ENCODE measurements around the gene ZNF25. TPM values are rescaled to one million over a fixed set of nuclear protein-coding genes. Genes with fewer than 3 reads are reported as not detected.
"Not testable (repeated sequence)": the region's sequence is repeated elsewhere in the genome, so short reads cannot be mapped to it uniquely, and the experiment has no call there.

ZNF25 gene
- 2.2 TPM for polyA plus RNA-seq (2012; ENCODE audit: low read depth, missing spikeins)

GRCh38 chr10:37976091-37976879, at the start of gene ZNF25:
Gene ZNF25 (minus strand): TSS chr10:37976647. CDS start chr10:37971722, 4,925 bp downstream.
- peak; percentile 91 for DNase-seq (ENCODE audit: insufficient read length, low spot score)
- FAIRE-seq, result peak; percentile 97
- TF ChIP-seq TAF1 (IDR thresholded peaks at IDR 0.05; ENCODE audit: low read depth, low read length), result peak; percentile 52; the same call in 1 of the 2 replicates
- TF ChIP-seq POLR2A (IDR thresholded peaks at IDR 0.05; ENCODE audit: low read depth, low read length), result 0 out of 2 replicates have a peak, but pooled peaks have one; percentile 15
- TF ChIP-seq POLR2AphosphoS5 (IDR thresholded peaks at IDR 0.05; ENCODE audit: low read depth, low read length), result no peak
- TF ChIP-seq PAX5 (IDR thresholded peaks at IDR 0.05; ENCODE audit: insufficient read depth, low read length, severe bottlenecking), result peak; percentile 17
- TF ChIP-seq SPI1 (IDR thresholded peaks at IDR 0.05; ENCODE audit: low read depth, low read length), result no peak
- peak; percentile 46; the same call in 1 of the 2 replicates for TF ChIP-seq POU2F2 (IDR thresholded peaks at IDR 0.05; ENCODE audit: low read depth, low read length)

GRCh38 chr10:38025283-38025682, 48.8 kb upstream of the ZNF25 start:
- FAIRE-seq (peak; percentile 71), DNase-seq (ENCODE audit: insufficient read length, low spot score) (no peak)
- TF ChIP-seq POU2F2 (IDR thresholded peaks at IDR 0.05; ENCODE audit: low read depth, low read length), result peak; percentile 76
- TF ChIP-seq TAF1 (IDR thresholded peaks at IDR 0.05; ENCODE audit: low read depth, low read length), result no peak
- no peak for TF ChIP-seq POLR2A (IDR thresholded peaks at IDR 0.05; ENCODE audit: low read depth, low read length)
- no peak for TF ChIP-seq POLR2AphosphoS5 (IDR thresholded peaks at IDR 0.05; ENCODE audit: low read depth, low read length)
- no peak for TF ChIP-seq PAX5 (IDR thresholded peaks at IDR 0.05; ENCODE audit: insufficient read depth, low read length, severe bottlenecking)
- peak; percentile 93 for TF ChIP-seq SPI1 (IDR thresholded peaks at IDR 0.05; ENCODE audit: low read depth, low read length)

- not testable (repeated sequence) for FAIRE-seq
These were observed 42.7 kb upstream of the ZNF25 start for GRCh38 chr10:38019124-38019523.

GRCh38 chr10:38016354-38016753, 39.9 kb upstream of the ZNF25 start:
- FAIRE-seq (no peak), DNase-seq (ENCODE audit: insufficient read length, low spot score) (no peak)
- TF ChIP-seq SPI1 (IDR thresholded peaks at IDR 0.05; ENCODE audit: low read depth, low read length) (no peak), PAX5 (IDR thresholded peaks at IDR 0.05; ENCODE audit: insufficient read depth, low read length, severe bottlenecking) (no peak), POLR2AphosphoS5 (IDR thresholded peaks at IDR 0.05; ENCODE audit: low read depth, low read length) (no peak), POU2F2 (IDR thresholded peaks at IDR 0.05; ENCODE audit: low read depth, low read length) (no peak), POLR2A (IDR thresholded peaks at IDR 0.05; ENCODE audit: low read depth, low read length) (no peak), TAF1 (IDR thresholded peaks at IDR 0.05; ENCODE audit: low read depth, low read length) (no peak)

More at GRCh38 chr10:38019124-38019523, 42.7 kb upstream of the ZNF25 start:
- DNase-seq (ENCODE audit: insufficient read length, low spot score), result not testable (repeated sequence)

DNA sequence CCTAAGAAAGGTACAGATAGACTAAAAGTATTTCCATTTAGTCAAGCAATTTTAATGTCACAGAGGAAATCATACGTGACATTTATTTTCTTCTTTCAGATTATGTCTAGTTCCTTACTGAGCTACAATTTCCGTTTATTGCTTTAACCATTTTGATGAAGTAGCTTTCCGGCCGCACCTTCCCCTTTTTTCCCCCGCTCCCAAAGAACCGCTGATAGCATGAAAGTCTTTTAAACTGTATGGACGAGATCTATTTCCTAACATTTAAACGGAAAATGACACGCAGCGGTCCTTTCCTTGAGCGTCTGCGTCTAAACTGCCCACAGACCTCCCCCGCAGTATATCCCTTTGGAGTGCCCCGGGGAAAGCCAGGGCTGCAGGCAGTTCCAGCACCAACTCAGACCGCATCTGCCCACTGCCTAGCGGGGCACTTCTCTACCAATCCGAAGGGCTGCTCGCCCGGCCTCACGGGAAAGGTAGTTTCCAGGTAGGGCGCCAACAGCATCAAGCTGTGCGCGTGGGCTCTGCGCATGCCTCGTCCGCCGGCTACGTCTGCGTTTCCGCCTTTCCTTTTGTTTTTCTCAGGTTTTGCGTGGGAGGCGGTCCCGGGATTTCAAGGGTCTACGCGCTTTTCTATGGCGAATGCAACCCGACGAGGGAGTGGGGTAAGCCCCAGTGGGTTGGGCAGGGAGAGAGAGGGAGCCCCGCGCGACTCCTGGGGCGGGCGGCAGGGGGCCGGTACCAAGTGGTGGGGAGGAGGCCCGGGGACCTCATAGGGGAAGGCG, 33.9 kb upstream of the ZNF25 start, which contains the start of gene ZNF33A:
Gene ZNF33A (plus strand): TSS at position 557 of the 785 bp plus-strand sequence. CDS start 1,667 bp downstream, outside the sequence.
- FAIRE-seq (no peak), DNase-seq (ENCODE audit: insufficient read length, low spot score) (peak; percentile 63)
- 0 out of 2 replicates have a peak, but pooled peaks have one; percentile 26 for TF ChIP-seq POU2F2 (IDR thresholded peaks at IDR 0.05; ENCODE audit: low read depth, low read length)
- no peak; the same call in 1 of the 2 replicates for TF ChIP-seq POLR2AphosphoS5 (IDR thresholded peaks at IDR 0.05; ENCODE audit: low read depth, low read length)
- TF ChIP-seq TAF1 (IDR thresholded peaks at IDR 0.05; ENCODE audit: low read depth, low read length), result 0 out of 2 replicates have a peak, but pooled peaks have one; percentile 27
- TF ChIP-seq POLR2A (IDR thresholded peaks at IDR 0.05; ENCODE audit: low read depth, low read length), result peak; percentile 20; the same call in 1 of the 2 replicates
- TF ChIP-seq SPI1 (IDR thresholded peaks at IDR 0.05; ENCODE audit: low read depth, low read length), result 0 out of 2 replicates have a peak, but pooled peaks have one; percentile 21
- no peak for TF ChIP-seq PAX5 (IDR thresholded peaks at IDR 0.05; ENCODE audit: insufficient read depth, low read length, severe bottlenecking)

- no peak for TF ChIP-seq POU2F2 (IDR thresholded peaks at IDR 0.05; ENCODE audit: low read depth, low read length)
- FAIRE-seq (no peak), DNase-seq (ENCODE audit: insufficient read length, low spot score) (no peak)
These were observed 31.5 kb upstream of the ZNF25 start for GRCh38 chr10:38007991-38008390.

DNA sequence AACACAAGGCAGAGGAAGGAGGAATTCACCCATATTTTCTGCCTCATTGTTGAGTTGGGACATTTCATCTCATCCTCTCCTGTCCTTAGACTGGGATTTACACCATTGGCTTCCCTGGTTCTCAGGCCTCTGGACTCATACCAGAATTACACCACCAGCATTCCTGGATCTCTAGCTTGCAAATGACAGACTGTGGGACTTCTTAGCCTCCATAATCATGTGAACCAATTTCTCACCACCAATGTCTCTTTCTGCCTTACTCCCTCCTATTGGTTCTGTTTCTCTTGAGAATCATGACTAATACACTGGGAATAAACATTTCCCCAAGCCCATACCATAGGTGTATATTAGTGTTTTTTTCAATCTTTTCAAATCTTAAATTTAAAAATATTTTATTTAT, 31.1 kb upstream of the ZNF25 start:
- DNase-seq (ENCODE audit: insufficient read length, low spot score) (no peak), FAIRE-seq (no peak)
- TF ChIP-seq TAF1 (IDR thresholded peaks at IDR 0.05; ENCODE audit: low read depth, low read length) (no peak), POU2F2 (IDR thresholded peaks at IDR 0.05; ENCODE audit: low read depth, low read length) (no peak), PAX5 (IDR thresholded peaks at IDR 0.05; ENCODE audit: insufficient read depth, low read length, severe bottlenecking) (no peak), POLR2A (IDR thresholded peaks at IDR 0.05; ENCODE audit: low read depth, low read length) (no peak), SPI1 (IDR thresholded peaks at IDR 0.05; ENCODE audit: low read depth, low read length) (no peak), POLR2AphosphoS5 (IDR thresholded peaks at IDR 0.05; ENCODE audit: low read depth, low read length) (no peak)

DNA sequence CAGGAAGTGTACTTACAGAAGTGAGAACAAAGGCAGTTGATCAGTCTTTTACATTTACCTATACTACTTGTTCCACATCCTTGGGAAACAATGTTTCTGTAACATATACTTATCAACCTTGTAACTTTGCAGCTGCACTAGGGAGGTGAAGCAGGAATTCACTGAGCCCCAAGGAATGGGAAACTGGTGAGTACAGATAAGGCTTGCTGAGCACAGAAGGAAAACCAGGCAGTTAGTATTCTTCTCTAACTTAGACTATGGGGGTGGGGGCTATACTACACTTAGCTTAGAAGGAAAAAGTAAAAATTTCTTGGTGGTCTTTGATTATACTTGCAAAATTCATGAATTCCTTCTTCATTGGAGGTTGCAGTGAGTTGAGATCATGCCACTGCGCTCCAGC, 27.1 kb upstream of the ZNF25 start:
- TF ChIP-seq TAF1 (IDR thresholded peaks at IDR 0.05; ENCODE audit: low read depth, low read length) (no peak), POU2F2 (IDR thresholded peaks at IDR 0.05; ENCODE audit: low read depth, low read length) (no peak), POLR2A (IDR thresholded peaks at IDR 0.05; ENCODE audit: low read depth, low read length) (no peak), PAX5 (IDR thresholded peaks at IDR 0.05; ENCODE audit: insufficient read depth, low read length, severe bottlenecking) (no peak), POLR2AphosphoS5 (IDR thresholded peaks at IDR 0.05; ENCODE audit: low read depth, low read length) (no peak), SPI1 (IDR thresholded peaks at IDR 0.05; ENCODE audit: low read depth, low read length) (no peak)
- DNase-seq (ENCODE audit: insufficient read length, low spot score), result no peak
- no peak for FAIRE-seq

GRCh38 chr10:38003026-38003425, 26.6 kb upstream of the ZNF25 start:
- TF ChIP-seq POLR2A (IDR thresholded peaks at IDR 0.05; ENCODE audit: low read depth, low read length) (no peak), SPI1 (IDR thresholded peaks at IDR 0.05; ENCODE audit: low read depth, low read length) (no peak), POLR2AphosphoS5 (IDR thresholded peaks at IDR 0.05; ENCODE audit: low read depth, low read length) (no peak), TAF1 (IDR thresholded peaks at IDR 0.05; ENCODE audit: low read depth, low read length) (no peak), PAX5 (IDR thresholded peaks at IDR 0.05; ENCODE audit: insufficient read depth, low read length, severe bottlenecking) (no peak), POU2F2 (IDR thresholded peaks at IDR 0.05; ENCODE audit: low read depth, low read length) (no peak)
- DNase-seq (ENCODE audit: insufficient read length, low spot score) (no peak), FAIRE-seq (no peak)

DNA sequence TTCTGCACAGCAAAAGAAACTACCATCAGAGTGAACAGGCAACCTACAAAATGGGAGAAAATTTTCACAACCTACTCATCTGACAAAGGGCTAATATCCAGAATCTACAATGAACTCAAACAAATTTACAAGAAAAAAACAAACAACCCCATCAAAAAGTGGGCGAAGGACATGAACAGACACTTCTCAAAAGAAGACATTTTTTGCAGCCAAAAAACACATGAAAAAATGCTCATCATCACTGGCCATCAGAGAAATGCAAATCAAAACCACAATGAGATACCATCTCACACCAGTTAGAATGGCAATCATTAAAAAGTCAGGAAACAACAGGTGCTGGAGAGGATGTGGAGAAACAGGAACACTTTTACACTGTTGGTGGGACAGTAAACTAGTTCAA, 24.0 kb upstream of the ZNF25 start:
- not testable (repeated sequence) for FAIRE-seq; DNase-seq (ENCODE audit: insufficient read length, low spot score)

GRCh38 chr10:37998920-37999319, 22.5 kb upstream of the ZNF25 start:
- DNase-seq (ENCODE audit: insufficient read length, low spot score); FAIRE-seq: not testable (repeated sequence)

All from GM12891 (cell line).